HG03060 (cell line): ENCODE measurements around the gene TXNDC17.
"Not testable (repeated sequence)": the region's sequence is repeated elsewhere in the genome, so short reads cannot be mapped to it uniquely, and the experiment has no call there.

Experiments used
- ATAC-seq: cut with Tn5 transposase; IDR thresholded peaks from one replicate; pipeline ENCODE4 v1.9.1; 2021; ENCODE audit warnings: low read depth, moderate number of reproducible peaks; ENCODE audit not compliant: unreplicated experiment

The TXNDC17 gene

GRCh38 chr17:6658411-6658810 is 17.6 kb downstream of the TXNDC17 start:
- not testable (repeated sequence) for ATAC-seq

DNA sequence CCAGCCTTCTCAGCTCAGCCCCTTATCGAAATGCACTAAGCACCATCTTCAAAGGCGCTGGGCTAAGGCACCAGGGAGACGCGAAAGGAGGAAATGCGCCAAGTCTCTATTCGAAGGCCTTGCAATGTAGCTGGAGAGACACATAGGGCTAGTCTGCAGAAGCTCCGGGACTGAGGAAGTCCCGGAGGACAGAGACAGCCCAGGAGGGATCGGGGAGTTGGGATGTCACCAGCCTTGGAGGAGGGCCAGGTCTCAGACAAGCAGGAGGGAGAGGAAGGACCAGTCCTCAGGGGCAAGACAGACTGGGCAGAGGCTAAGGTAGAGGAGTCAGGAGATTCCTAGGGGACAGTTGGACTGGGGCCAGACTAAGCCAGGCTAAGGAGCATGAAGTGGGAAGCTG is 19.2 kb downstream of the TXNDC17 start:
- ATAC-seq = no peak

- ATAC-seq = no peak
Measured at GRCh38 chr17:6660805-6661463, 20.1 kb downstream of the TXNDC17 start.

DNA sequence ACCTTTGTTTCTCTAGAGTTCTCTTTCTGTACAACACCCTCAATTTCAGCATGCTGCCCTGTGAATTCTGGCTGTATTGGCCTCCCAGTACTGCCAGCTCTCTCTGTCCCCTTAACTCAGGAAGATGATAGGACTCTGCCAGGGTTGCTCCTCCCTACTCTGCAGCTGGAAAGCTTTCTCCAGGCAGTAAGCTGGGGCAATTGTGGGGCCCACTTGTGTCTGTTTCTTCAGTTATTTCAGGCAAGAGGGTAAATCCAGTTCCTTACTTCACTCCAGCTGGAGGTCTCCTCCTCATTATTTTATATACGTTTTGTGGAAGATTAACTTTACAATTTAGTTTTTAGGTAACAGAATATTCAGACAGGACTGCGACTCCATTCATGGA is 20.6 kb downstream of the TXNDC17 start:
- ATAC-seq = no peak

- not testable (repeated sequence) for ATAC-seq
Measured at GRCh38 chr17:6663200-6663599, 22.3 kb downstream of the TXNDC17 start.

DNA sequence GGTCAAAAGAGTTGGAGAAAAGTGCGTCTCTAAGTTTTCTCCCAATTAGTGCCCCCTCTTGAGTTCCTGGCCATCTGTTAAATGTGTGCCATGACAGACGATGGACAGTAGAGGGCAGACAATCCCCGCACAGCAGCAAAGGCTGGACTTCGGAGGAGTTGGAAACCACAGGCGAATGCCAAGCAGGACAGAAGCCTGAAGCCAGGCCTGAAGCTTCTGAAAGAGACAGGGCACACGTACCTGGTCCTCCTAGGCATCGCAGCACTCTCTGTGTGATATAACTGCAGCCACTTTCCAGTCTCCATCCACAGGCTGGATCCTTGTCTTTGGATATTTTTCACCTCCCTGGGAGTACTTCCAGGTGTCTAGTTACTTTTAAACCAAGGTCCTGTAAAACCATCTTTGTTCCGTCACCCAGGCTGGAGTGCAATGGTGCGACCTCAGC is 25.2 kb downstream of the TXNDC17 start:
- ATAC-seq = no peak

DNA sequence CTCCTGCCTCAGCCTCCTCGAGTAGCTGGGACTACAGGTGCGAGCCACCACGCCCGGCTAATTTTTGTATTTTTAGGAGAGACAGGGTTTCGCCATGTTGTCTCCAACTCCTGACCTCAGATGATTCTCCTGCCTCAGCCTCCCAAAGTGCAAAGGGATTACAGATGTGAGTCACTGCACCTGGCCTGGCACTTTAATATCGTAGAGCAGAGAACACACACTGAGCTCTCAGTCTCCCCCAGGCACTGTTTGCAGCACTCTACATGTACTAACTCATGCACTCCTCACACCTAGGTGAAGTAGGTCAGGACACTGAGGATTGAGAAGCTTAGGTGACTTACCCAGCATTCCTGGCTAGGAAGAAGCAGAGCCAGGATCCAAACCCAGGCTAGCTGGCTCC is 25.7 kb downstream of the TXNDC17 start:
- ATAC-seq = no peak

DNA sequence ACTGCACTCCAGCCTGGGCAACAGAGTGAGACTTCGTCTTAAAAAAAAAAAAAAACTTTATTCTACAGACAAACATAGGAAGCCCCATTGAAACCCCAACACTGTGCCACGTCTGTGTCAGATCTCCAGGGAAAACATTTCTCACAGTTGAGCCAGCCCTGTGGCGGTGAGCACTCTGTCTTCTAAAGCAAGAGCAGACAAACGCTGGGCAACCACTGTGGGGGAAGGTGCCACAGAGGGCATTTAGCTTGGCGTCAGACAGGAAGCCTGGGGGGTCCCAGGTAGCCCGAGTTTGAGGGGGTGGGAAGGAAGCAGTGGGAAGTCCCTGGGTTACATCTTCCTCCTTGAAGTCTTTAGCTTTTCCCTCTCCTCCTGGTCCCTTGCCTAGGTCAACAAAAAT is 26.7 kb downstream of the TXNDC17 start:
- no peak for ATAC-seq

DNA sequence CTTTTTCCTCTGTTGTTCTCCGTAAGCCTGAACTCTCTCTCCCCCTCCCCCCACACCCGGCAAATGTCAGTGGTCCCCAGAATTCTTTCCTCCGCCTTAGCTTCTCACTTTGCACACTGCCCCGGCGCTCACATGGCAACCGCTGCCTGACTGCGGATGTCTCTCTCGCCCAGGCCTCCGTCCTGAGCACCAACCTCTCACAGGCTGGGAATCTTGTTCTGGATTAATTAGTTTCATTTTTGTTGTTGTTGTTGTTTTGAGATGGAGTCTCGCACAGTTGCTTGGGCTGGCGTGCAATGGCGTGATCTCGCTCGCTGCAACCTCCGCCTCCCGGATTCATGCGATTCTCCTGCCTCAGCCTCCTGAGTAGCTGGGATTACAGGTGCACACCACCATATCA is 27.4 kb downstream of the TXNDC17 start:
- no peak for ATAC-seq

GRCh38 chr17:6668727-6669425 is 28.0 kb downstream of the TXNDC17 start:
- ATAC-seq = no peak

- ATAC-seq = no peak
Measured at GRCh38 chr17:6669479-6670212, 28.8 kb downstream of the TXNDC17 start.

- no peak for ATAC-seq
Measured at GRCh38 chr17:6670571-6670970, 29.7 kb downstream of the TXNDC17 start.

- ATAC-seq = no peak
Measured at GRCh38 chr17:6670999-6671398, 30.1 kb downstream of the TXNDC17 start.

- ATAC-seq = no peak
Measured at GRCh38 chr17:6671431-6671830, 30.6 kb downstream of the TXNDC17 start.

- ATAC-seq = no peak
Measured at GRCh38 chr17:6674586-6674985, 33.7 kb downstream of the TXNDC17 start.

GRCh38 chr17:6675201-6675825 is 34.5 kb downstream of the TXNDC17 start:
- no peak for ATAC-seq

DNA sequence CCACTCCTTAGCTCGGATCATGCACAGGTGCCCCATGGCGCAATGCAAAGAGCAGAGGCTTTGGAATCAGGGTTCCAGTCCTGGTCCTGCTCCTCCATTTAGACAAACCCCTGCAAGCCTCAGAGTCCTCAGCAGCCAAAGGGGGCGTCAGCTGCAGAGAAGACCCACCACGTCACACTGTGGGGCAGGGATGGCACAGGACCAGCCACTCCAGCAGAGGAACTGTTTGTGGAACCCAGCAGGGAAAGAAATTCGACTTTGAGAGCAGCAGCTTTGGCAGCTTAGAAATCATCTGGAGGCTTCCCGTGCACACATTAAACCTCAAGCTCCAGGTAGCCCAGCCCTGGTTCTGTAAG is 35.9 kb downstream of the TXNDC17 start:
- ATAC-seq = no peak

GRCh38 chr17:6677158-6677831 is 36.4 kb downstream of the TXNDC17 start:
- no peak for ATAC-seq

GRCh38 chr17:6677946-6678345 is 37.1 kb downstream of the TXNDC17 start:
- no peak for ATAC-seq

GRCh38 chr17:6679241-6679640 is 38.4 kb downstream of the TXNDC17 start:
- ATAC-seq = no peak

DNA sequence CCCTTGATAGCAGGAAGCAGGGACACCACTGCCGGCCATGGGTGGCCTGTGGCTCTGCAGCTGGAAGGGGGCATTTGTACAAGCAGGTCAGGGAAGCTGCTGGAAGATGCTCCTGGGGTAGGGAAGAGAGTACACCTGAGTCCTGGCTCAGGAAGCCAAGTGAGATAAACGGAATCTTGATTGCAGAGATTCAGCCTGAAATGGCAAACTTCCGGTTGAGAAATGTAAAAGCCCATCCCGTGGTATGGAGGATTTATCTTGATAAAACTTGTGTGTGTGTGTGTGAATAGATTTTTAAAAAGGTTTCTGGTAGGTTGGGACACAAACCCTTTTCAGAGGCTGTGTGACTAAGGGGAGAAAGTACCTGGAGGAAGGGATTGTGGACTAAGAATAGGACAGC is 40.3 kb downstream of the TXNDC17 start:
- ATAC-seq = no peak
